DMS153 treated with DMSO at 0.1 percent for 48 hours (cell line): ENCODE results near the gene WDR12.
"Not testable (repeated sequence)": the region's sequence is repeated elsewhere in the genome, so short reads cannot be mapped to it uniquely, and the experiment has no call there.

Experiments used
- DNase-seq: peaks from one replicate; lab custom pipeline; 2025; ENCODE audit not compliant: unreplicated experiment; lab: John Stamatoyannopoulos, UW

The WDR12 gene

GRCh38 chr2:202911512-202912341 is at the start of gene WDR12, which contains the start of gene CARF:
WDR12 (minus strand) TSS chr2:202911673; CDS start chr2:202911476, 197 bp downstream.
CARF (plus strand) TSS chr2:202912275; CDS start chr2:202941903, 29,628 bp downstream.
- DNase-seq: peak; percentile 98

GRCh38 chr2:202960524-202960923 is 49.1 kb upstream of the WDR12 start:
- DNase-seq: no peak

- no peak for DNase-seq
Measured at GRCh38 chr2:202950592-202950991, 39.1 kb upstream of the WDR12 start.

GRCh38 chr2:202949333-202949732 is 37.9 kb upstream of the WDR12 start:
- not testable (repeated sequence) for DNase-seq

- no peak for DNase-seq
Measured at GRCh38 chr2:202945497-202945896, 34.0 kb upstream of the WDR12 start.

GRCh38 chr2:202944816-202945215 is 33.3 kb upstream of the WDR12 start:
- DNase-seq: no peak

GRCh38 chr2:202944408-202944807 is 32.9 kb upstream of the WDR12 start:
- DNase-seq: no peak

GRCh38 chr2:202941771-202942170 is 30.3 kb upstream of the WDR12 start:
- DNase-seq: no peak

GRCh38 chr2:202938960-202939359 is 27.5 kb upstream of the WDR12 start:
- no peak for DNase-seq

- DNase-seq: no peak
Measured at GRCh38 chr2:202934456-202934855, 23.0 kb upstream of the WDR12 start.

- no peak for DNase-seq
Measured at GRCh38 chr2:202933958-202934357, 22.5 kb upstream of the WDR12 start.

- DNase-seq: no peak
Measured at GRCh38 chr2:202933139-202933510, 21.7 kb upstream of the WDR12 start.

- no peak for DNase-seq
Measured at GRCh38 chr2:202932425-202933138, 21.1 kb upstream of the WDR12 start.

GRCh38 chr2:202918860-202919259 is 7.4 kb upstream of the WDR12 start:
- DNase-seq: no peak

GRCh38 chr2:202912342-202913201 is 1.1 kb upstream of the WDR12 start:
- not testable (repeated sequence) for DNase-seq

GRCh38 chr2:202911203-202911511 is 316 bp downstream of the WDR12 start:
- no peak for DNase-seq

GRCh38 chr2:202910698-202911097 is 775 bp downstream of the WDR12 start:
- DNase-seq: no peak

- DNase-seq: not testable (repeated sequence)
Measured at GRCh38 chr2:202910250-202910649, 1.2 kb downstream of the WDR12 start.

GRCh38 chr2:202909394-202910192 is 1.9 kb downstream of the WDR12 start:
- no peak for DNase-seq

GRCh38 chr2:202908186-202908585 is 3.3 kb downstream of the WDR12 start:
- DNase-seq: no peak

- DNase-seq: not testable (repeated sequence)
Measured at GRCh38 chr2:202905507-202905906, 6.0 kb downstream of the WDR12 start.
